Activated naive CD8-positive, alpha-beta T cell (primary cell): ENCODE data around the gene NTNG1.

Source experiments
- H3K27ac Mint-ChIP-seq: one replicate; pipeline ENCODE4 v1.8.0; 2021; ENCODE audit warnings: mixed read lengths
- H3K27me3 Mint-ChIP-seq: one replicate; pipeline ENCODE4 v1.8.0; 2021; ENCODE audit warnings: mixed read lengths
- H3K36me3 Mint-ChIP-seq: one replicate; pipeline ENCODE4 v1.8.0; 2021; ENCODE audit warnings: mixed read lengths
- H3K4me1 Mint-ChIP-seq: one replicate; pipeline ENCODE4 v1.8.0; 2021; ENCODE audit warnings: low read depth, mixed read lengths
- H3K4me3 Mint-ChIP-seq: one replicate; pipeline ENCODE4 v1.8.0; 2021; ENCODE audit warnings: mild to moderate bottlenecking, mixed read lengths
- H3K9me3 Mint-ChIP-seq: one replicate; pipeline ENCODE4 v1.8.0; 2021; ENCODE audit warnings: low read depth, mixed read lengths

Gene NTNG1

GRCh38 chr1:107251083-107251482 is 110.2 kb downstream of the NTNG1 start:
- Mint-ChIP-seq H3K4me1 (no peaks in the 10 kb centered on the region), H3K27me3 (no peaks in the 10 kb centered on the region), H3K9me3 (no peaks in the 10 kb centered on the region), H3K27ac (no peak overlapping the region), H3K36me3 (no peaks in the 10 kb centered on the region), H3K4me3 (no peak overlapping the region)

GRCh38 chr1:107251839-107252238 is 111.0 kb downstream of the NTNG1 start:
- H3K27me3 Mint-ChIP-seq: no peaks in the 10 kb centered on the region
- no peaks in the 10 kb centered on the region for H3K36me3 Mint-ChIP-seq
- H3K4me3 Mint-ChIP-seq: no peak overlapping the region
- H3K9me3 Mint-ChIP-seq: no peaks in the 10 kb centered on the region
- no peaks in the 10 kb centered on the region for H3K4me1 Mint-ChIP-seq
- no peak overlapping the region for H3K27ac Mint-ChIP-seq

GRCh38 chr1:107252271-107252670 is 111.4 kb downstream of the NTNG1 start:
- Mint-ChIP-seq H3K4me3 (no peak overlapping the region), H3K27me3 (no peaks in the 10 kb centered on the region), H3K36me3 (no peaks in the 10 kb centered on the region), H3K4me1 (no peaks in the 10 kb centered on the region), H3K9me3 (no peaks in the 10 kb centered on the region), H3K27ac (no peak overlapping the region)

GRCh38 chr1:107254306-107254705 is 113.5 kb downstream of the NTNG1 start:
- Mint-ChIP-seq H3K4me1 (no peaks in the 10 kb centered on the region), H3K27me3 (no peaks in the 10 kb centered on the region), H3K27ac (no peak overlapping the region), H3K36me3 (no peaks in the 10 kb centered on the region), H3K4me3 (no peak overlapping the region), H3K9me3 (no peaks in the 10 kb centered on the region)

- Mint-ChIP-seq H3K4me1 (no peaks in the 10 kb centered on the region), H3K36me3 (no peaks in the 10 kb centered on the region), H3K9me3 (no peaks in the 10 kb centered on the region), H3K27me3 (peaks cover under 1% of the 10 kb centered on the region), H3K27ac (no peak overlapping the region), H3K4me3 (no peak overlapping the region)
Measured at GRCh38 chr1:107255469-107255868, 114.6 kb downstream of the NTNG1 start.

GRCh38 chr1:107262467-107263286 is 121.8 kb downstream of the NTNG1 start:
- Mint-ChIP-seq H3K9me3 (no peaks in the 10 kb centered on the region), H3K4me1 (peaks cover 2% of the 10 kb centered on the region), H3K4me3 (no peak overlapping the region), H3K27ac (no peak overlapping the region), H3K36me3 (no peaks in the 10 kb centered on the region), H3K27me3 (peaks cover 1% of the 10 kb centered on the region)

GRCh38 chr1:107263291-107263915 is 122.6 kb downstream of the NTNG1 start:
- Mint-ChIP-seq H3K27ac (no peak overlapping the region), H3K4me3 (no peak overlapping the region), H3K4me1 (peaks cover 2% of the 10 kb centered on the region), H3K9me3 (no peaks in the 10 kb centered on the region), H3K36me3 (no peaks in the 10 kb centered on the region), H3K27me3 (peaks cover 1% of the 10 kb centered on the region)

- H3K27ac Mint-ChIP-seq: no peak overlapping the region
- H3K36me3 Mint-ChIP-seq: no peaks in the 10 kb centered on the region
- H3K9me3 Mint-ChIP-seq: no peaks in the 10 kb centered on the region
- peaks cover 1% of the 10 kb centered on the region for H3K27me3 Mint-ChIP-seq
- H3K4me3 Mint-ChIP-seq: no peak overlapping the region
- peaks cover 2% of the 10 kb centered on the region for H3K4me1 Mint-ChIP-seq
Measured at GRCh38 chr1:107264007-107264406, 123.2 kb downstream of the NTNG1 start.

- H3K27ac Mint-ChIP-seq: no peak overlapping the region
Measured at GRCh38 chr1:107264561-107264960, 123.7 kb downstream of the NTNG1 start.

GRCh38 chr1:107267489-107267888 is 126.7 kb downstream of the NTNG1 start:
- Mint-ChIP-seq H3K9me3 (no peaks in the 10 kb centered on the region), H3K4me3 (no peak overlapping the region), H3K27ac (no peak overlapping the region), H3K36me3 (no peaks in the 10 kb centered on the region), H3K4me1 (peaks cover 2% of the 10 kb centered on the region), H3K27me3 (no peaks in the 10 kb centered on the region)

More at GRCh38 chr1:107264561-107264960, 123.7 kb downstream of the NTNG1 start:
- no peak overlapping the region for H3K4me3 Mint-ChIP-seq
- peaks cover 2% of the 10 kb centered on the region for H3K4me1 Mint-ChIP-seq
- no peaks in the 10 kb centered on the region for H3K36me3 Mint-ChIP-seq
- no peaks in the 10 kb centered on the region for H3K9me3 Mint-ChIP-seq
- H3K27me3 Mint-ChIP-seq: peaks cover 1% of the 10 kb centered on the region

GRCh38 chr1:107272321-107272720 is 131.5 kb downstream of the NTNG1 start:
- no peak overlapping the region for H3K27ac Mint-ChIP-seq
- peaks cover 4% of the 10 kb centered on the region for H3K27me3 Mint-ChIP-seq
- H3K4me3 Mint-ChIP-seq: no peak overlapping the region
- no peaks in the 10 kb centered on the region for H3K36me3 Mint-ChIP-seq
- H3K9me3 Mint-ChIP-seq: no peaks in the 10 kb centered on the region
- peaks cover 7% of the 10 kb centered on the region for H3K4me1 Mint-ChIP-seq

- Mint-ChIP-seq H3K36me3 (no peaks in the 10 kb centered on the region), H3K9me3 (no peaks in the 10 kb centered on the region), H3K4me1 (peaks cover 7% of the 10 kb centered on the region), H3K27ac (no peak overlapping the region), H3K4me3 (no peak overlapping the region), H3K27me3 (peaks cover 4% of the 10 kb centered on the region)
Measured at GRCh38 chr1:107273515-107273914, 132.7 kb downstream of the NTNG1 start.

- H3K9me3 Mint-ChIP-seq: no peaks in the 10 kb centered on the region
- no peak overlapping the region for H3K27ac Mint-ChIP-seq
- no peak overlapping the region for H3K4me3 Mint-ChIP-seq
- no peaks in the 10 kb centered on the region for H3K36me3 Mint-ChIP-seq
- H3K27me3 Mint-ChIP-seq: peaks cover 4% of the 10 kb centered on the region
- H3K4me1 Mint-ChIP-seq: peaks cover 7% of the 10 kb centered on the region
Measured at GRCh38 chr1:107274227-107274626, 133.4 kb downstream of the NTNG1 start.

GRCh38 chr1:107276247-107276646 is 135.4 kb downstream of the NTNG1 start:
- no peak overlapping the region for H3K4me3 Mint-ChIP-seq
- H3K27ac Mint-ChIP-seq: no peak overlapping the region
- H3K4me1 Mint-ChIP-seq: peaks cover 7% of the 10 kb centered on the region
- no peaks in the 10 kb centered on the region for H3K36me3 Mint-ChIP-seq
- H3K27me3 Mint-ChIP-seq: peaks cover 4% of the 10 kb centered on the region
- H3K9me3 Mint-ChIP-seq: no peaks in the 10 kb centered on the region

GRCh38 chr1:107277022-107277421 is 136.2 kb downstream of the NTNG1 start:
- Mint-ChIP-seq H3K36me3 (no peaks in the 10 kb centered on the region), H3K27me3 (peaks cover 4% of the 10 kb centered on the region), H3K4me1 (peaks cover 7% of the 10 kb centered on the region), H3K27ac (no peak overlapping the region), H3K4me3 (no peak overlapping the region), H3K9me3 (no peaks in the 10 kb centered on the region)
